ENCODE results near the gene PRKCH. TPM values are rescaled to one million over a fixed set of nuclear protein-coding genes. Genes with fewer than 3 reads are reported as not detected.

The PRKCH gene
- total and polyA plus RNA-seq, 9 of the 15 experiments (the other 6 are each of a cell fraction or from before 2014, with no cell fraction given), result 0.61 to 4.4 (median 4.0) TPM

DNA sequence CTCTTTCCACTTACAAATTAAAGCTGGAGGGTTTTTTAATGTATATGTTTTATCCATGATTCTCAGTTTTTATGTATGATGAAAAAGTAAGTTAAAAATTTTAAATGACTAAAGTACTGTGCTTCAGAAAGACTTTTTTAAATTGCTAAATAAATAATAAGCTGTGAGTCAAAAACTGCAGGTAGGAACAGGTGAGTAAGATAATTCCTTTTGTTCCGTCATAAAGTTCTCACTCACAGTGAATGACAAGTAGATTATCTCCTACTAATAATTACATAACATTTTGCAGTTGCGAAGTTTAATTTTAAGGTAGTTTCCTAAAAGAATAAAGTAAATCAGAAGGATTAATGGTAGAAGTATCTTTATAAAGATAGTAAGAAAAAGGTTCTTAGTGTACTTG is 78.0 kb downstream of the PRKCH start:
- ATAC-seq (no peak), DNase-seq (ENCODE audit: extremely low read depth in 1 of 4, low spot score in 3 of 4) (no peak), FAIRE-seq (no peak)
- H3K9me1 ChIP-seq (ENCODE audit: control insufficient read depth, insufficient read depth, low read length), result no peaks in the 10 kb centered on the region
- no peaks in the 10 kb centered on the region for H3K9me3 ChIP-seq (replicated peaks; ENCODE audit: control insufficient read depth, insufficient read depth, low read depth, low read length)
- no TSS peak for BruUV-seq (replicated peaks)
- intact Hi-C loops (cut with micrococcal nuclease), result no loop called here
- no peaks in the 10 kb centered on the region for H3K36me3 ChIP-seq (ENCODE audit: control insufficient read depth, insufficient read depth, low read length)
- H3K27ac ChIP-seq (ENCODE audit: extremely low read depth, low read depth, low read length), result no peak overlapping the region
- no peaks in the 10 kb centered on the region for H3K4me1 ChIP-seq (replicated peaks in 1 of 2; ENCODE audit: control insufficient read depth in 2 of 2, insufficient read depth in 2 of 2, low read length in 2 of 2)
- no peaks in the 10 kb centered on the region for H4K20me1 ChIP-seq (replicated peaks; ENCODE audit: control insufficient read depth, insufficient read depth, low read length)
- no peak overlapping the region for H2AFZ ChIP-seq (ENCODE audit: low read depth, low read length)
- in situ Hi-C loops (cut with MboI), result no loop called here
- no peaks in the 10 kb centered on the region for H3K79me2 ChIP-seq (ENCODE audit: control insufficient read depth, insufficient read depth, low read length)
- H3K4me2 ChIP-seq (ENCODE audit: insufficient read depth, low read length), result no peak overlapping the region
- H3K9ac ChIP-seq (ENCODE audit: insufficient read depth in 1 of 2, low read depth in 2 of 2, low read length in 2 of 2), result no peak overlapping the region
- CTCF ChIA-PET (ENCODE audit: low intra/inter-chr PET ratio), result no interaction called here
- POLR2A ChIA-PET, result interaction anchor here (1.0 kb wide), 1 partner anchor 11 kb away, joined by 3 read pairs; no protein-coding TSS in a partner anchor
- no peak for TF ChIP-seq KLF13 (tag; IDR thresholded peaks at IDR 0.05; ENCODE audit: borderline replicate concordance, low read depth)
- TF ChIP-seq CBX3 (IDR thresholded peaks at IDR 0.05; ENCODE audit: borderline replicate concordance in 1 of 2, low read length in 2 of 2), result no peak
- no peak for TF ChIP-seq ZNF830 (CRISPR knock-in tag; IDR thresholded peaks at IDR 0.05)
- TF ChIP-seq ATF6 (CRISPR knock-in tag; IDR thresholded peaks at IDR 0.05), result no peak
- no peak for TF ChIP-seq TCFL5 (CRISPR knock-in tag; conservative IDR thresholded peaks at IDR 0.05)
- TF ChIP-seq NCOR1 (IDR thresholded peaks at IDR 0.05), result no peak
- no peak for TF ChIP-seq ZNF217 (CRISPR knock-in tag; IDR thresholded peaks at IDR 0.05)
- 32% methylated on average over 2 of the region's 2 CpGs for WGBS (ENCODE audit: insufficient coverage, low coverage, missing lambda C conversion rate)
- H3K27me3 ChIP-seq (ENCODE audit: control insufficient read depth in 2 of 2, insufficient read depth in 2 of 2, low read length in 2 of 2), result no peaks in the 10 kb centered on the region
- H3K4me3 ChIP-seq, result no peak overlapping the region
